ENCODE measurements around the gene PHIP. TPM values are rescaled to one million over a fixed set of nuclear protein-coding genes. Genes with fewer than 3 reads are reported as not detected.

PHIP gene
- polyA plus RNA-seq, 3 donors = 3.2 to 10.8 (median 5.1) TPM

- no peaks in the 10 kb centered on the region for H3K9me3 ChIP-seq (replicated peaks in 1 of 2; ENCODE audit: control insufficient read depth in 1 of 2, insufficient read depth in 1 of 2, low read length in 2 of 2)
- no peaks in the 10 kb centered on the region for H3K27me3 ChIP-seq (ENCODE audit: control insufficient read depth in 2 of 2, insufficient read depth in 2 of 2, low read length in 2 of 2)
- Mint-ChIP-seq H3K27ac (no peak overlapping the region), H3K36me3 (no peaks in the 10 kb centered on the region), H3K4me3 (no peak overlapping the region), H3K9me3 (peaks cover 0 to 5% (median 2%) of the 10 kb centered on the region in 7 donors), H3K4me1 (no peaks in the 10 kb centered on the region), H3K27me3 (ENCODE audit: low read depth in 3 of 3) (peaks cover 0 to 1% (median 1%) of the 10 kb centered on the region in 3 donors)
- no peak overlapping the region for H3K4me2 ChIP-seq (replicated peaks; ENCODE audit: extremely low read depth, low read length, poor library complexity, severe bottlenecking)
- H2AFZ ChIP-seq (ENCODE audit: insufficient read depth, low read depth, low read length, poor library complexity, severe bottlenecking) = no peak overlapping the region
- TF ChIP-seq CTCF (IDR thresholded peaks at IDR 0.05) = no peak
- intact Hi-C loops (cut with micrococcal nuclease) = no loop called here
- H4K20me1 ChIP-seq (ENCODE audit: insufficient read depth, low read length) = no peaks in the 10 kb centered on the region
- H3K4me3 ChIP-seq (replicated peaks in 1 of 3; ENCODE audit: low read depth in 2 of 3, low read length in 3 of 3) = no peak overlapping the region
- no CpG with 5 or more reads among the region's 1 CpG for WGBS (ENCODE audit: insufficient coverage)
- H3K4me1 ChIP-seq (ENCODE audit: control insufficient read depth in 1 of 2, insufficient read depth in 2 of 2, low read length in 2 of 2) = no peaks in the 10 kb centered on the region
- H3K36me3 ChIP-seq (replicated peaks in 1 of 2; ENCODE audit: control insufficient read depth in 1 of 2, insufficient read depth in 2 of 2, low read length in 2 of 2) = no peaks in the 10 kb centered on the region
- no peak overlapping the region for H3K27ac ChIP-seq (ENCODE audit: low read depth in 1 of 2, low read length in 2 of 2)
- no peaks in the 10 kb centered on the region for H3K79me2 ChIP-seq (ENCODE audit: insufficient read depth, low read length)
- no peak overlapping the region for H3K9ac ChIP-seq (ENCODE audit: insufficient read depth, low read length, poor library complexity, severe bottlenecking)
- no peak for DNase-seq
Measured at GRCh38 chr6:79119217-79119616, 41.2 kb upstream of the PHIP start.

- peaks cover 0 to 5% (median 2%) of the 10 kb centered on the region in 7 donors for H3K9me3 Mint-ChIP-seq
- Histone ChIP-seq H3K79me2 (ENCODE audit: insufficient read depth, low read length) (no peaks in the 10 kb centered on the region), H3K4me3 (replicated peaks in 1 of 3; ENCODE audit: low read depth in 2 of 3, low read length in 3 of 3) (no peak overlapping the region), H3K4me1 (ENCODE audit: control insufficient read depth in 1 of 2, insufficient read depth in 2 of 2, low read length in 2 of 2) (no peaks in the 10 kb centered on the region), H3K36me3 (replicated peaks in 1 of 2; ENCODE audit: control insufficient read depth in 1 of 2, insufficient read depth in 2 of 2, low read length in 2 of 2) (no peaks in the 10 kb centered on the region), H2AFZ (ENCODE audit: insufficient read depth, low read depth, low read length, poor library complexity, severe bottlenecking) (no peak overlapping the region), H3K9ac (ENCODE audit: insufficient read depth, low read length, poor library complexity, severe bottlenecking) (no peak overlapping the region), H3K4me2 (replicated peaks; ENCODE audit: extremely low read depth, low read length, poor library complexity, severe bottlenecking) (no peak overlapping the region), H3K9me3 (replicated peaks in 1 of 2; ENCODE audit: control insufficient read depth in 1 of 2, insufficient read depth in 1 of 2, low read length in 2 of 2) (no peaks in the 10 kb centered on the region), H3K27me3 (ENCODE audit: control insufficient read depth in 2 of 2, insufficient read depth in 2 of 2, low read length in 2 of 2) (no peaks in the 10 kb centered on the region), H4K20me1 (ENCODE audit: insufficient read depth, low read length) (no peaks in the 10 kb centered on the region), H3K27ac (ENCODE audit: low read depth in 1 of 2, low read length in 2 of 2) (no peak overlapping the region)
- no peaks in the 10 kb centered on the region for H3K36me3 Mint-ChIP-seq
- no peak overlapping the region for H3K4me3 Mint-ChIP-seq
- TF ChIP-seq CTCF (IDR thresholded peaks at IDR 0.05) = no peak
- no peak for DNase-seq
- WGBS (ENCODE audit: insufficient coverage) = no CpG with 5 or more reads among the region's 2 CpGs
- H3K4me1 Mint-ChIP-seq = no peaks in the 10 kb centered on the region
- intact Hi-C loops (cut with micrococcal nuclease) = no loop called here
- peaks cover 0 to 1% (median 1%) of the 10 kb centered on the region in 3 donors for H3K27me3 Mint-ChIP-seq (ENCODE audit: low read depth in 3 of 3)
- peak overlapping the region in 1 of 7 donors; percentile 42 for H3K27ac Mint-ChIP-seq
Measured at GRCh38 chr6:79117752-79118151, 39.7 kb upstream of the PHIP start.

Measured in CD14-positive monocyte (primary cell).